G401.6 (cell line): ENCODE data around the gene TRIM39.
"Not testable (repeated sequence)": the region's sequence is repeated elsewhere in the genome, so short reads cannot be mapped to it uniquely, and the experiment has no call there.

Experiments used
- FAIRE-seq: peaks from 2 replicates; lab custom pipeline; 2012; peaks lifted over from hg19 to GRCh38; lab: Jason Lieb, UNC

TRIM39 gene

DNA sequence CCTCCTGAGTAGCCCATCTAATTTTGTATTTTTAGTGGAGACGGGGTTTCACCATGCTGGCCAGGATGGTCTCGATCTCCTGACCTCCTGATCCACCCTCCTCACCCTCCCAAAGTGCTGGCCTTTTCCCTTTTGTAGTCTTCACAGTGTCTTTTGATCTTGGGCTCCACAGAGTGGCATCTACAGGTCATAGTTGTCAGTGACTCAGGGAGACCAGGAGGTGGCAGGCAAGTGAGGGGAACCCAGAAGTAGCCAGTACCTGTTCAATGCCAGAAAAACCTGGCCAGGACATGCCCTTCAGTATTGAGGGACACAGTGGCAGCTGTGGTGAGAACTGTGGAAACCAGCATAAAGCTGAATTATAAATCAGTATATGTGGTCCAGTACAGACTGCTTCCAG is 37.9 kb downstream of the TRIM39 start:
- FAIRE-seq, result no peak

- FAIRE-seq, result not testable (repeated sequence)
Measured at GRCh38 chr6:30369280-30369679, 42.6 kb downstream of the TRIM39 start.

GRCh38 chr6:30378290-30378937 is 51.7 kb downstream of the TRIM39 start:
- FAIRE-seq, result no peak

GRCh38 chr6:30380464-30380863 is 53.7 kb downstream of the TRIM39 start:
- no peak for FAIRE-seq

GRCh38 chr6:30386166-30386565 is 59.4 kb downstream of the TRIM39 start:
- FAIRE-seq, result no peak

DNA sequence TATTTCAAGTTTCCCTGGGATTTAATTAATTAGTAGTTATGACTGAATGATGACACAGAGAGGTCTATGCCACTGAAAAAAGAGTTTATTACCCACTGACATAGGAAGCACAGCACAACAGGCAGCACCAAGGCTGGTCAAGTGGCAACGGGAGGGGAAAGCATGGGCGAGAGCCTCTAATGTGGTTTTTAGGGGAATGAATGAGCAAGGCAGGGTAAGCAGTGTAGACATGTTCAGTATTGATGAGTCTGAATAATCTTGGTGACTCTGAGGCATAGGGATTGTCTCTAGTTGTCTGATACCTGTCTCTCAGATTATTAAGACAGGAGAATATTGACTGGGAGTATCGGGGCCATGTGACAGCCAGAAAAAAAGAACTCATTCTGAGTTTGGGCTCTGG is 64.5 kb downstream of the TRIM39 start:
- no peak for FAIRE-seq
